SU-DHL-6 (cell line): ENCODE measurements around the gene UCHL3.

ENCODE experiments used
- H2AFZ ChIP-seq: fragments of 200-600 bp; sonication (generic); 2 replicates; pipeline ENCODE4 v1.6.1; 2014; ENCODE audit warnings: low read depth, mild to moderate bottlenecking, moderate library complexity, mixed read lengths, antibody characterized with exemption, low read length; ENCODE audit not compliant: severe bottlenecking
- H3F3A ChIP-seq: fragments of 200-600 bp; shearing (Covaris generic); 2 replicates; pipeline ENCODE4 v1.6.0; 2016; ENCODE audit warnings: antibody characterized with exemption, mild to moderate bottlenecking; ENCODE audit not compliant: insufficient read depth
- H3K27ac ChIP-seq: fragments of 200-600 bp; sonication (generic); 2 replicates; pipeline ENCODE4 v1.5.1; 2016; ENCODE audit warnings: low read depth, mild to moderate bottlenecking, low read length, moderate library complexity, mixed read lengths
- H3K27me3 ChIP-seq: fragments of 200-600 bp; sonication (generic), shearing (Covaris generic); 2 replicates; pipeline ENCODE4 v1.6.0; 2014; ENCODE audit warnings: mild to moderate bottlenecking, low read length
- H3K36me3 ChIP-seq: fragments of 200-600 bp; sonication (generic); 2 replicates; pipeline ENCODE4 v1.6.1; 2014; ENCODE audit warnings: mild to moderate bottlenecking, low read length, mixed read lengths
- H3K4me2 ChIP-seq: fragments of 300-600, 200-600 bp; shearing (Covaris generic), sonication (generic); 2 replicates; pipeline ENCODE4 v1.6.0; 2014; ENCODE audit warnings: low read length, low read depth, mild to moderate bottlenecking; ENCODE audit not compliant: poor library complexity, severe bottlenecking
- H3K4me3 ChIP-seq: fragments of 200-600 bp; sonication (generic); 2 replicates; pipeline ENCODE4 v1.5.1; 2014; ENCODE audit warnings: antibody characterized with exemption, low read length, mild to moderate bottlenecking, mixed read lengths; ENCODE audit not compliant: insufficient read depth, poor library complexity, severe bottlenecking
- H3K79me2 ChIP-seq: fragments of 200-600 bp; sonication (generic); 2 replicates; pipeline ENCODE4 v1.6.1; 2014; ENCODE audit warnings: mild to moderate bottlenecking, low read length, moderate library complexity; ENCODE audit not compliant: insufficient read depth
- H3K9ac ChIP-seq: fragments of 200-600 bp; sonication (generic); 2 replicates; pipeline ENCODE4 v1.7.0; 2014; ENCODE audit warnings: mild to moderate bottlenecking, low read length
- H3K9me2 ChIP-seq: fragments of 200-600 bp; sonication (generic); replicated peaks from 2 replicates; pipeline ENCODE4 v1.6.1; 2014; ENCODE audit warnings: low read length; ENCODE audit not compliant: insufficient read depth
- H3K9me3 ChIP-seq: fragments of 200-600 bp; sonication (generic); 2 replicates; pipeline ENCODE4 v1.6.1; 2014; ENCODE audit warnings: low read length, mixed read lengths; ENCODE audit not compliant: insufficient read depth
- H4K20me1 ChIP-seq: fragments of 200-600 bp; sonication (generic); 2 replicates; pipeline ENCODE4 v1.6.1; 2014; ENCODE audit warnings: low read depth, mild to moderate bottlenecking, antibody characterized with exemption, low read length, moderate library complexity, mixed read lengths
- CTCF ChIP-seq: fragments of 200-600 bp; sonication (generic); IDR thresholded peaks from one replicate; pipeline ENCODE4 v1.5.1; 2017; ENCODE audit warnings: antibody characterized with exemption, mild to moderate bottlenecking, low read length, moderate library complexity; ENCODE audit not compliant: insufficient read depth, poor library complexity, severe bottlenecking
- EZH2phosphoT487 ChIP-seq: fragments of 200-600 bp; sonication (generic), shearing (Covaris generic); conservative IDR thresholded peaks from 2 replicates; pipeline ENCODE4 v1.6.1; 2018; ENCODE audit warnings: mild to moderate bottlenecking, antibody characterized with exemption, low read length, moderate library complexity, mixed read lengths

UCHL3 gene

GRCh38 chr13:75617230-75617629, 67.6 kb downstream of the UCHL3 start:
- no peak overlapping the region for H3K27ac ChIP-seq
- peaks cover 5% of the 10 kb centered on the region; the same call in 1 of the 2 replicates for H3K36me3 ChIP-seq
- no peaks in the 10 kb centered on the region for H3K9me3 ChIP-seq
- H2AFZ ChIP-seq = no peak overlapping the region
- H3K4me2 ChIP-seq = no peak overlapping the region
- no peak overlapping the region for H3K4me3 ChIP-seq
- H3F3A ChIP-seq = peaks cover 6% of the 10 kb centered on the region; the same call in 1 of the 2 replicates
- no peaks in the 10 kb centered on the region for H4K20me1 ChIP-seq
- no peaks in the 10 kb centered on the region for H3K27me3 ChIP-seq
- no peaks in the 10 kb centered on the region for H3K79me2 ChIP-seq
- no peak overlapping the region for H3K9ac ChIP-seq
- H3K9me2 ChIP-seq = no peaks in the 10 kb centered on the region
- TF ChIP-seq CTCF (no peak), EZH2phosphoT487 (no peak)

- Histone ChIP-seq H3F3A (peaks cover 6% of the 10 kb centered on the region; the same call in 1 of the 2 replicates), H3K4me3 (no peak overlapping the region), H2AFZ (no peak overlapping the region), H4K20me1 (no peaks in the 10 kb centered on the region), H3K27me3 (no peaks in the 10 kb centered on the region), H3K9me2 (no peaks in the 10 kb centered on the region), H3K9ac (no peak overlapping the region), H3K9me3 (no peaks in the 10 kb centered on the region), H3K27ac (no peak overlapping the region), H3K4me2 (no peak overlapping the region), H3K79me2 (no peaks in the 10 kb centered on the region), H3K36me3 (peaks cover 5% of the 10 kb centered on the region; the same call in 1 of the 2 replicates)
- no peak for TF ChIP-seq EZH2phosphoT487
- TF ChIP-seq CTCF = no peak
Observed at GRCh38 chr13:75618308-75618707, 68.7 kb downstream of the UCHL3 start.

- Histone ChIP-seq H3K4me2 (no peak overlapping the region), H3K9me2 (no peaks in the 10 kb centered on the region), H2AFZ (no peak overlapping the region), H3K27ac (no peak overlapping the region), H3K36me3 (peaks cover 13% of the 10 kb centered on the region), H3K9ac (no peak overlapping the region), H3K4me3 (no peak overlapping the region), H3K79me2 (no peaks in the 10 kb centered on the region), H3F3A (peaks cover 6% of the 10 kb centered on the region; the same call in 1 of the 2 replicates), H4K20me1 (no peaks in the 10 kb centered on the region), H3K9me3 (no peaks in the 10 kb centered on the region), H3K27me3 (no peaks in the 10 kb centered on the region)
- TF ChIP-seq CTCF (no peak), EZH2phosphoT487 (no peak)
Observed at GRCh38 chr13:75620020-75620419, 70.4 kb downstream of the UCHL3 start.

- Histone ChIP-seq H3K36me3 (peaks cover 10% of the 10 kb centered on the region), H3K27me3 (no peaks in the 10 kb centered on the region), H3K9ac (no peak overlapping the region), H3K27ac (no peak overlapping the region), H3K79me2 (no peaks in the 10 kb centered on the region), H3K9me2 (no peaks in the 10 kb centered on the region), H3F3A (peaks cover 6% of the 10 kb centered on the region; the same call in 1 of the 2 replicates), H3K9me3 (no peaks in the 10 kb centered on the region), H3K4me3 (no peak overlapping the region), H2AFZ (no peak overlapping the region), H4K20me1 (no peaks in the 10 kb centered on the region), H3K4me2 (no peak overlapping the region)
- TF ChIP-seq CTCF (no peak), EZH2phosphoT487 (no peak)
Observed at GRCh38 chr13:75621147-75621546, 71.6 kb downstream of the UCHL3 start.
